Stimulated activated CD4-positive, alpha-beta T cell treated with anti-CD3 and anti-CD28 coated beads, Interleukin-2, amount 100 ng/mL, for 24 hours (primary cell): ENCODE data around the gene ZDHHC14.
"Not testable (repeated sequence)": the region's sequence is repeated elsewhere in the genome, so short reads cannot be mapped to it uniquely, and the experiment has no call there.

Experiments used
- DNase-seq, 2 donors: peaks; one replicate each; pipeline ENCODE4 v3.0.0-alpha.2; 2020

The ZDHHC14 gene

GRCh38 chr6:157380779-157381561 lies at the start of gene ZDHHC14:
Gene ZDHHC14, plus strand, starts transcription at chr6:157381190.
- DNase-seq = peak; percentile 88 to 93

- DNase-seq = no peak
Observed at GRCh38 chr6:157332813-157333212, 48.2 kb upstream of the ZDHHC14 start.

DNA sequence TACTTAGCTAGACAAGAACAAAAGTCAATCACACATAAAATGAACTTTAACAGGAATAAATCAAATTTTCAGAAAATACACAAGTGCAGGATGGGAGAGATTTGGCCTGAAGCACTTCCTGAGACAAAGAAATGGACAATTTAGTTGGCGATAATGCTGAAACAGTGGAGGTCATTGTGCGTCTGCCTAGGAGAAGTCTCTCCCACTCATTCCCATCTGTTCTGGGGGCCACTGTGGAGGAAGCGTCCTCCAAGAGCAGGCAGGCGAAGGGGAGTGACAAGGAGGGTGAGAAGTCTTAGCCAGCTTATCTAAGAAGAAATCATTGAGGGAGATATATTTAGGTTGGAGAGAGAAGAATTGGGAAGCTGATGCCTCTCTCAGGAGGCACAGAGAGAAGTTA lies 47.5 kb upstream of the ZDHHC14 start:
- DNase-seq = no peak

DNA sequence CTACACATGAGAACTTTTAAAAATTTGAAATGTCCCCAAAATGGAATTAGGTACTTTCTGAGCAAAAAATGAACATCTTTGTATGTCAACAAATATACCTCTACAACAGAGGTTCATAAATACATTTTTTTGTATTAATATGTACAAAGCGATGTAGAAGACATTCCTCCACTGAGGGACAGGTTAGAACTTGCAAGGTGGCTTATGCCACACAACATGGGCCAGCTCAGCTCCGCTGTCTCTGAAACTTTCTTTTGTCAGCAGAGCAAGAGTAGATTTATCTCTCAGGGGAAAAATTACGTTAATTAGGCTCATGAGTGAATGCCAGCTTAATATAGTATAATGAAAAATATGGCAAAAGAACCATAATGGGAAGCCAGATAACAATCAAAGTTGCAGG lies 47.0 kb upstream of the ZDHHC14 start:
- no peak for DNase-seq

GRCh38 chr6:157335829-157336228 lies 45.2 kb upstream of the ZDHHC14 start:
- no peak for DNase-seq

DNA sequence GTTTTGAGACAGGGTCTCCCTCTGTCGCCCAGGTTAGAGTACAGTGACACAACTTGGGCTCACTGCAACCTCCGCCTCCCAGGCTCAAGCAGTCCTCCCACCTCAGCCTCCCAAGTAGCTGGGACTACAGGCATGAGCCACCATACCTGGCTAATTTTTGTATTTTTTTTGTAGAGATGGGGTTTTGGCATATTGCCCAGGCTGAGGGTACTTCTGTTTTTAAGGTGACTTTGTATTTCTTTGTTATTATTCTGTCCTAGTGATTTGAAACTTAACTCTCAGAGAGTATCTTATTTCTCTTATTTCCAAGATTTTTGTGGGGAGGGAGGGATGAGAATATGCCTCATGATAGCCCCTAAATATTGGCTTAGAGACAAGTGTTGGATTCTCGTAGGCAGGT lies 43.7 kb upstream of the ZDHHC14 start:
- not testable (repeated sequence) for DNase-seq

DNA sequence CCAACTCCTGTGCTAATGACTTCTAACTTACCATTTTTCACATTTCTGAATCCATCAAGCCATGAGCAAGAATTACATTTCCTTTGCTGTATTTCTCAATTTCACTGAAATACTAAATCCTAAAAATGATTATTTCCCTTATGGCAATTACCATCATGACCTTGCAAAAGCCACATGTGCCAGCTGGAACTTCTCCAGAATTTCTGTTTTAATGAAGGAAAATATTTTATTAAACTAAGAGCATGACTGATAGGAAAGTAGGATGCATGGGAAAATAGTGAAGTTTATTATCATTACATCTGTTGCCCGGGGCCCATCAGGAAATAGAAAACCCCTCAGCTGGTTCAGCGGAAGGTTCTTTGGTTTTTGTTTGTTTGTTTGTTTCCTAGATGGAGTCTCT lies 43.2 kb upstream of the ZDHHC14 start:
- DNase-seq = no peak

GRCh38 chr6:157339432-157339831 lies 41.6 kb upstream of the ZDHHC14 start:
- DNase-seq = no peak

DNA sequence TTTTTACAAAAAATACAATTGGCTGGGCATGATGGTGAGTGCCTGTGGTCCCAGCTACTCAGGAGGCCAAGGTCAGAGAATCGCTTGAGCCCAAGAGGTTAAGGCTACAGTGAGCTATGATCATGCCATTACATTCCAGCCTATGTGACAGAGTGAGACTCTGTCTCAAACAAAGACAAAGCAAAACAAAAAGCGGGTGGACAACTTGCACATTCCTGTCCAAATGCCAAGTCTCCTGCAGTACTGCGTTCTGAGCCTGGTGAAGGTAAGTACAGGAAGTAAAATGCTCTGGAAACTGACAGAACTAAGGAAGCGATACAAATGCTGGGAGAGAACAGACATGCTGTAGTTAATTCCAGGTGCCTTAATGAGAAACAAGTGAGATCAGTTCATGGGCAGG lies 37.3 kb upstream of the ZDHHC14 start:
- DNase-seq = no peak

DNA sequence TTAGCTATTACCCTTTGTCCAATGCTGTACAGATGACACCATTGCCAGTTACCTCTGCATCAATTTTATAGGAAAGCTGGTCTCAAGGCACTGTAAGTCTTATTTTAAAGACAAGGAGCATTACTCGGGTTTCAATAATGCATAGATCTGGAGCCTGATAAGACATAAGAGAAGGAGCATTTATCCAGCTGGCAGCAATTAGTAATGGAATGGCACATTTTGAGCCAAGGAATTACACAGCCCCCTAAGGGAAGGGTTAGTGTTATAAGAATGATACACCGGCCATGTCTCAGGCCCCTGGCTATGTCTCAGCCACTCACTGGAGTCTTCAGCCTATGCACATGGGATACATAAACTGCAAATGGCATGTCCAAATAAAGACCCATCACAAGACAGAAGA lies 34.6 kb upstream of the ZDHHC14 start:
- no peak for DNase-seq

DNA sequence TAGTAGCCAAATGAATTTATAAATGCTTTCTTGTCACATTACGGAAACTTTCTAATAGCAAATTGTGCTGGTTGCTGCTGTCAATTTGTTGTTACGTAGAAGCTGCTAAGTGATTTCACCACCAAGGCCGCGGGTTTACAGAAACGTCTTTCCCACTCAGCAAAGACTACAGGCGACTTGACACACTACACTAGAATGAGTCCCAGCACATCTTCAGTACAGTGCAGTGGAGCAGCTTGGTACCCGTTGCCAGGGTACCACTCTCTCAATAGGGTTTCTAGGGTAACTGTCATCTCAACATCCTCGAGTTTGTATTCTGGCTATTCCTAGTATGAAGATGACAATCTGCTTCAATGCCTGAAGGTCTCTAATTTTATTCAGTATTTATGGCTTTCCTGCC lies 22.7 kb upstream of the ZDHHC14 start:
- DNase-seq = no peak

DNA sequence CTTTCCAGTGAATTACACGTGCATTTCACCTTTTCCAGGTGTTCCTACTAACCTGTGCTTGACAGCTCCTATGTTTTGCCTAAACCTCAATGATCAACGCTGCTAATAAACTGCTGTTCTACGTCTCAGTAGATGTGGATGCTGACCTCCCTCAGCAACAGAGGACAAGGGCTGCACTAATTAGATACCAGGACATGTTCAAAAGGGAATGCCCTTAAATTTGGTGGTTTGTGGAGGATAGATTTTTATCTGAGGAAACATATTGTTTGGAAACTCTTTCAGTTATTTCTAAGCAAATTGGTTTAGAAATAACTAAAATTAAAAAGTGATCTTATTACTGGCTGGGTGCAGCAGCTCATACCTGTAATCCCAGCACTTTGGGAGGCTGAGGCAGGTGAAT lies 19.1 kb upstream of the ZDHHC14 start:
- DNase-seq = no peak

GRCh38 chr6:157364705-157365104 lies 16.3 kb upstream of the ZDHHC14 start:
- no peak for DNase-seq

GRCh38 chr6:157366648-157367047 lies 14.3 kb upstream of the ZDHHC14 start:
- DNase-seq = no peak

DNA sequence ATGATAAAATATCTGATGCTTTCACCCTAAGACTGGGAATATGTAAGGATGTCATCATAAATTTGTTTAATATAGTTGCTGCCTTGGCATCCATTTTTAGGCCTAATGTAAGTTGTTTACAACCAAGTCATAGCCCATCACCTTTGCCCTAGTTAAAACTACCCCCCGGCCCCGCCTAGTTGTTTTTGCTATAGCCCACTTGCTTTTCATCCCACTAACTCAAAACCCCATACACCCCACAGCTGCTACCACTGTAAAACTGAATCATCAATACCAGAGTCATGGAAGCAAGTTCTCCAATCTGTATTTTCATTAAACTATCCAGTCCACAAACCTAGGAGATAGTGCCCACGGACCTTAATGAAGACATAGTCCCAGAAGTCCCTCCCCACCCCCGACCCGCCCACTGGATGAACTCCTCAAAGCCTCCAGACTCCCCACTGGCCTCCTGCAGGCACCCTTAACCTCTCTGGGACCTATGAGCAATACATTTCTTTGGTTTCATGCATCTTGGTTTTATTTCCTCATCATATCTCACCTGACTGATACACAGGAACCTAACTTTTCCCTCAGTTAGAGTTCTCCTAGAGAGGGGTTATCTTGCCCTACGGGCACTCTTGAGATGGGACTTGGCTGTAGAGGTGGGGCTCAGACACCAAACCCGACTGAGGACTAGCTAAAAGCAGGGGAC lies 12.5 kb upstream of the ZDHHC14 start:
- no peak for DNase-seq

DNA sequence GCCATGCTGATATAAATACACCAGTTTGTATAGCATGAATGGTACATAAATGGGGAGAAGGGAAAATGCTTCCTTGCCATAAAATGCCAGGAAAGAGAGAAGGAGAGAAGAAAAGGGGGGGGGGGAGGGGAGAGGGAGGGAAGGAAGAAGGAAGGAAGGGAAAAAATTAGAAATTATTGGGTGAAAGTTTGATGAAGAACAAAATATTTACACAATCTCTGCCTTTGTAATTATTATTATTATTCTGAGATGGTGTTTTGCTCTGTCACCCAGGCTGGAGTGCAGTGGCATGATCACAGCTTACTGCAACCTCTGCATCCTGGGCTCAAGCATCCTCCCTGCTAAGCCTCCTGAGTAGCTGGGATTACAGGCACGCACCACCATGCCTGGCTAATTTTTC lies 10.2 kb upstream of the ZDHHC14 start:
- DNase-seq = no peak

- no peak for DNase-seq
Observed at GRCh38 chr6:157372501-157373280, 8.3 kb upstream of the ZDHHC14 start.

DNA sequence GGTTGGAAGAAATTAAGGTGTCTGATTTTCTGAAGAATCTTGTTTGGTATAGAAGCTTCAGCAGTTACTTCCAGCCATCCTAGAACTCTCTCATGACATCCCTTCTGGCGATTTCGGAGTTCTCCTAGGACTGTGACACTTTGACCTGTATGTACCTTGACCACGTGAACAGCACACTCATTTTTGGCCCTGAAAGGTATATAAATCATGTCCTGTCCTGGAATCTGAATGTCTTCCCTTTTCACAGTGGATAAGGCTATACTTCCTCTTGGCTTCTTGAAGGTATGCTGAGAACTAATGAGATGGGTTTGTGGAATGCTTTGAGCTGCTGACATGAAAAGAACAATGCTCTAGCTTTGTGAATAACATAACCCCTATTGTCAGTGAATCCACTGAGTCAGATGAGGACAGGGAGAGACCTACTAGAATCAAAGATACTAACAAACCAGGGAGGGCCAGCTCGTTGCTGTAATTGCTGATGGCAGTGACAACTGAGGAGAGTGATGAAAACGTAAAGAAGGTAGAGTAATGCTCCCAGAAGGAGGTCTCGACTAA lies 6.0 kb upstream of the ZDHHC14 start:
- no peak for DNase-seq

GRCh38 chr6:157376241-157376640 lies 4.7 kb upstream of the ZDHHC14 start:
- DNase-seq = peak in 1 of 2 donors; percentile 20

GRCh38 chr6:157376706-157377230 lies 4.2 kb upstream of the ZDHHC14 start:
- DNase-seq = no peak

- DNase-seq = peak; percentile 88
Observed at GRCh38 chr6:157379656-157380457, 1.1 kb upstream of the ZDHHC14 start.

DNA sequence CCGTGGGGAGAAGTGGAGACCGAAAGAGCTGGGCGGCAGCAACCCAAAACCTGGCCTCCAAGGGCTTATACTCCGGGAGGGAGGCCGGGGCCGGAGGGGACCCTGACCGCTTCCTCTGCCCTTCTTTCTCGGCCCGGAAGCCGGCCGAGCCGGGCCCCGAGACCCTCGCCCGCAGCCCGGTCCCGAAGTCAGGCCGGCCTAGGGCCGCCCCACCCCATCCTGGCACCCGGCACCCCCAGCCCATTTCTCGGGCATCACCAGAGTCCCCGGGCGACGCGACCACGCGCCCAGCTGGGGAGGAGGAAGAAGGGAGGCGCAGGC lies 572 bp upstream of the ZDHHC14 start:
- no peak for DNase-seq
